Stomach smooth muscle (tissue), 2 donors: ENCODE results near the gene CNTRL.

Experiments
- H3K27ac ChIP-seq: one replicate; pipeline ENCODE4 v1.7.0; 2013; ENCODE audit warnings: mild to moderate bottlenecking, low read length, inconsistent platforms
- H3K27me3 ChIP-seq, 2 donors: one replicate each; pipeline ENCODE4 v1.7.0; 2013; ENCODE audit warnings: low read length in 2 of 2; ENCODE audit not compliant: insufficient read depth in 2 of 2, control insufficient read depth in 1 of 2
- H3K36me3 ChIP-seq, 2 donors: one replicate each; pipeline ENCODE4 v1.7.0; 2013; ENCODE audit warnings: low read length in 2 of 2; ENCODE audit not compliant: control insufficient read depth in 2 of 2, insufficient read depth in 2 of 2
- H3K4me1 ChIP-seq: one replicate; pipeline ENCODE4 v1.7.0; 2013; ENCODE audit warnings: low read length; ENCODE audit not compliant: control insufficient read depth, insufficient read depth
- H3K4me3 ChIP-seq, 2 donors: one replicate each; pipeline ENCODE4 v1.7.0; 2013; ENCODE audit warnings: low read length in 2 of 2
- H3K9ac ChIP-seq, 2 donors: one replicate each; pipeline ENCODE4 v1.7.0; 2013; ENCODE audit warnings: low read length in 2 of 2, mild to moderate bottlenecking in 1 of 2
- H3K9me3 ChIP-seq, 2 donors: one replicate each; pipeline ENCODE4 v1.7.0; 2013; ENCODE audit warnings: low read length in 2 of 2; ENCODE audit not compliant: control insufficient read depth in 2 of 2
- donor health status: healthy.
- donor health status: Pancreatic carcinoma.

CNTRL gene

GRCh38 chr9:121189660-121190059 is 114.9 kb downstream of the CNTRL start:
- Histone ChIP-seq H3K27me3 (no peaks in the 10 kb centered on the region), H3K4me1 (peaks cover 2% of the 10 kb centered on the region), H3K36me3 (peaks cover 2 to 11% of the 10 kb centered on the region in 2 donors), H3K4me3 (no peak overlapping the region), H3K9ac (no peak overlapping the region), H3K9me3 (no peaks in the 10 kb centered on the region), H3K27ac (no peak overlapping the region)

- Histone ChIP-seq H3K27me3 (no peaks in the 10 kb centered on the region), H3K36me3 (no peaks in the 10 kb centered on the region), H3K9me3 (no peaks in the 10 kb centered on the region), H3K27ac (no peak overlapping the region), H3K9ac (no peak overlapping the region), H3K4me3 (no peak overlapping the region), H3K4me1 (peaks cover 2% of the 10 kb centered on the region)
These were observed 116.5 kb downstream of the CNTRL start for GRCh38 chr9:121191235-121191634.

- H3K27ac ChIP-seq: no peak overlapping the region
- H3K4me1 ChIP-seq: peaks cover 3% of the 10 kb centered on the region
- H3K9ac ChIP-seq: no peak overlapping the region
These were observed 117.8 kb downstream of the CNTRL start for GRCh38 chr9:121192518-121192917.

GRCh38 chr9:121192959-121193640 is 118.3 kb downstream of the CNTRL start:
- Histone ChIP-seq H3K27ac (no peak overlapping the region), H3K4me3 (no peak overlapping the region), H3K4me1 (peaks cover 7% of the 10 kb centered on the region), H3K9ac (no peak overlapping the region), H3K36me3 (no peaks in the 10 kb centered on the region), H3K27me3 (no peaks in the 10 kb centered on the region), H3K9me3 (no peaks in the 10 kb centered on the region)

More at GRCh38 chr9:121192518-121192917, 117.8 kb downstream of the CNTRL start:
- no peaks in the 10 kb centered on the region for H3K9me3 ChIP-seq
- no peak overlapping the region for H3K4me3 ChIP-seq
- H3K27me3 ChIP-seq: no peaks in the 10 kb centered on the region
- H3K36me3 ChIP-seq: no peaks in the 10 kb centered on the region

GRCh38 chr9:121194730-121195129 is 120.0 kb downstream of the CNTRL start:
- H3K36me3 ChIP-seq: no peaks in the 10 kb centered on the region
- H3K27me3 ChIP-seq: no peaks in the 10 kb centered on the region
- no peak overlapping the region for H3K27ac ChIP-seq
- H3K4me1 ChIP-seq: peaks cover 10% of the 10 kb centered on the region
- no peak overlapping the region for H3K4me3 ChIP-seq
- no peaks in the 10 kb centered on the region for H3K9me3 ChIP-seq
- H3K9ac ChIP-seq: no peak overlapping the region

GRCh38 chr9:121196389-121196788 is 121.6 kb downstream of the CNTRL start:
- Histone ChIP-seq H3K4me3 (no peak overlapping the region), H3K27me3 (no peaks in the 10 kb centered on the region), H3K36me3 (no peaks in the 10 kb centered on the region), H3K9me3 (no peaks in the 10 kb centered on the region), H3K4me1 (peaks cover 12% of the 10 kb centered on the region), H3K9ac (no peak overlapping the region), H3K27ac (no peak overlapping the region)

GRCh38 chr9:121197132-121197531 is 122.4 kb downstream of the CNTRL start:
- Histone ChIP-seq H3K9ac (no peak overlapping the region), H3K27ac (no peak overlapping the region), H3K4me3 (no peak overlapping the region), H3K4me1 (peaks cover 15% of the 10 kb centered on the region), H3K9me3 (no peaks in the 10 kb centered on the region), H3K36me3 (no peaks in the 10 kb centered on the region), H3K27me3 (no peaks in the 10 kb centered on the region)

GRCh38 chr9:121198512-121199042 is 123.8 kb downstream of the CNTRL start:
- no peaks in the 10 kb centered on the region for H3K36me3 ChIP-seq
- no peaks in the 10 kb centered on the region for H3K9me3 ChIP-seq
- H3K27me3 ChIP-seq: no peaks in the 10 kb centered on the region
- H3K9ac ChIP-seq: no peak overlapping the region
- peaks cover 18% of the 10 kb centered on the region for H3K4me1 ChIP-seq
- peak overlapping the region in 1 of 2 donors; percentile 30 for H3K4me3 ChIP-seq
- no peak overlapping the region for H3K27ac ChIP-seq

- Histone ChIP-seq H3K9me3 (no peaks in the 10 kb centered on the region), H3K27ac (no peak overlapping the region), H3K9ac (peak overlapping the region; percentile 3 to 80), H3K27me3 (no peaks in the 10 kb centered on the region), H3K36me3 (no peaks in the 10 kb centered on the region), H3K4me3 (peak overlapping the region; percentile 73 to 89), H3K4me1 (peaks cover 18% of the 10 kb centered on the region)
These were observed 125.2 kb downstream of the CNTRL start for GRCh38 chr9:121199921-121200320.

- Histone ChIP-seq H3K4me3 (peak overlapping the region; percentile 73 to 89), H3K27ac (no peak overlapping the region), H3K9ac (peak overlapping the region; percentile 80), H3K9me3 (no peaks in the 10 kb centered on the region), H3K4me1 (peaks cover 18% of the 10 kb centered on the region), H3K36me3 (no peaks in the 10 kb centered on the region), H3K27me3 (no peaks in the 10 kb centered on the region)
These were observed 125.6 kb downstream of the CNTRL start for GRCh38 chr9:121200356-121200755.

- Histone ChIP-seq H3K9ac (peak overlapping the region; percentile 80), H3K27ac (peak overlapping the region; percentile 83), H3K4me3 (peak overlapping the region; percentile 73 to 89), H3K27me3 (no peaks in the 10 kb centered on the region), H3K4me1 (peaks cover 18% of the 10 kb centered on the region), H3K36me3 (no peaks in the 10 kb centered on the region), H3K9me3 (no peaks in the 10 kb centered on the region)
These were observed 126.4 kb downstream of the CNTRL start for GRCh38 chr9:121201045-121201737.
